D721Med (cell line): ENCODE data around the gene ZNF528.
A peak's percentile ranks its signal among the peaks of the same experiment; 100 is the strongest.

Source experiments
- DNase-seq: peaks from one replicate; pipeline ENCODE4 v3.0.0; 2011; ENCODE audit warnings: low spot score; ENCODE audit not compliant: insufficient read length
- FAIRE-seq: peaks from 2 replicates; lab custom pipeline; 2011; peaks lifted over from hg19 to GRCh38; lab: Jason Lieb, UNC
- TF ChIP-seq, protein P1 (sequence below): IDR thresholded peaks from 2 replicates; pipeline ENCODE4 v1.5.1; 2012; ENCODE audit warnings: mild to moderate bottlenecking, control low read depth; ENCODE audit not compliant: insufficient read depth; ENCODE audit errors: missing control alignments

The ZNF528 gene

DNA sequence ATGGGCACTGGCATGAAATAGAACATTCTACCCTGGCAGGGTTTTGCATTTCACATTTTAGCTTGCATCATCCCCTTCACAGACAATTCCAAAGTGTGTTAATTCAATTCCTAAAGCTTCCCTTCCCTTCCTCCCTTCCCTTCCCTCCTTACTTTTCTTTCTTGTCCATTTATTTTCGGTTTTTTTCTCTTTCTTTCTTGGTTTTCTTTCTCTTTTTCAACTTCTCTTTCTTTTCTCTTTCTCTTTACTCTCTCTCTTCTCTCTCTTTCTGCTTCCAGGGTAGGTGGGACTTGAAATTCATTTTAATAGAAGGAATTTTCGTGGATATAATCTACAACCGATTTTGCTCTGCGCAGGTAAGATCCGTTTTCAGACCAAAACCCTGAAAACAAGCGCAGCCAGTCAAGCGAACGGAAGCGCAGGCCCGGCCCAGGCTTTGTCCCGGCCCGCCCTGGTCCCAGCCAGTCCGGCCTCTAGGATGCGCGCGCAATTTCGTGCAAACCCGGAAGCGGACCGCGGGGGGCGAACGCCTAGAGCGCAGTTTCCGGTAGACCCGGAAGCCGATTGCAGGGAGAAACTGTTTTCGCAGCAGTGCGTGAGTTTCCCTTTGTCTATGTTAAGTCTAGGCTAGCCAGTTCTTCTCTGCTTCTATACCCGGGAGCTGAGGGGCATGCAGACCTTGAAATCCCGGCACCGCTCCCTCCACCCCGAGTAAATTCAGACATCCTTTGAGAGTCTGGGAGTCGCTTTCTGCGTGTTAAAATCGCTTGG lies at the start of gene ZNF528:
TSS of gene ZNF528 (plus strand) at position 540 of the 771 bp plus-strand sequence. CDS start 4,165 bp downstream, outside the sequence.
- FAIRE-seq (no peak), DNase-seq (peak; percentile 78)
- TF ChIP-seq, protein P1, sequence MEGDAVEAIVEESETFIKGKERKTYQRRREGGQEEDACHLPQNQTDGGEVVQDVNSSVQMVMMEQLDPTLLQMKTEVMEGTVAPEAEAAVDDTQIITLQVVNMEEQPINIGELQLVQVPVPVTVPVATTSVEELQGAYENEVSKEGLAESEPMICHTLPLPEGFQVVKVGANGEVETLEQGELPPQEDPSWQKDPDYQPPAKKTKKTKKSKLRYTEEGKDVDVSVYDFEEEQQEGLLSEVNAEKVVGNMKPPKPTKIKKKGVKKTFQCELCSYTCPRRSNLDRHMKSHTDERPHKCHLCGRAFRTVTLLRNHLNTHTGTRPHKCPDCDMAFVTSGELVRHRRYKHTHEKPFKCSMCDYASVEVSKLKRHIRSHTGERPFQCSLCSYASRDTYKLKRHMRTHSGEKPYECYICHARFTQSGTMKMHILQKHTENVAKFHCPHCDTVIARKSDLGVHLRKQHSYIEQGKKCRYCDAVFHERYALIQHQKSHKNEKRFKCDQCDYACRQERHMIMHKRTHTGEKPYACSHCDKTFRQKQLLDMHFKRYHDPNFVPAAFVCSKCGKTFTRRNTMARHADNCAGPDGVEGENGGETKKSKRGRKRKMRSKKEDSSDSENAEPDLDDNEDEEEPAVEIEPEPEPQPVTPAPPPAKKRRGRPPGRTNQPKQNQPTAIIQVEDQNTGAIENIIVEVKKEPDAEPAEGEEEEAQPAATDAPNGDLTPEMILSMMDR = no peak

- FAIRE-seq (no peak), DNase-seq (no peak)
- TF ChIP-seq, protein P1 = peak; percentile 25
Observed at GRCh38 chr19:52351512-52351911, 46.1 kb upstream of the ZNF528 start.

- TF ChIP-seq, protein P1 = no peak
- DNase-seq (no peak), FAIRE-seq (no peak)
Observed at GRCh38 chr19:52366414-52366824, 31.2 kb upstream of the ZNF528 start.

- FAIRE-seq (no peak), DNase-seq (peak; percentile 41)
- TF ChIP-seq, protein P1 = no peak
Observed at GRCh38 chr19:52369559-52370340, 27.9 kb upstream of the ZNF528 start, which contains the start of gene ZNF880. TSS of gene ZNF880 (plus strand) at chr19:52369923. CDS start at chr19:52369966, 43 bp downstream.

DNA sequence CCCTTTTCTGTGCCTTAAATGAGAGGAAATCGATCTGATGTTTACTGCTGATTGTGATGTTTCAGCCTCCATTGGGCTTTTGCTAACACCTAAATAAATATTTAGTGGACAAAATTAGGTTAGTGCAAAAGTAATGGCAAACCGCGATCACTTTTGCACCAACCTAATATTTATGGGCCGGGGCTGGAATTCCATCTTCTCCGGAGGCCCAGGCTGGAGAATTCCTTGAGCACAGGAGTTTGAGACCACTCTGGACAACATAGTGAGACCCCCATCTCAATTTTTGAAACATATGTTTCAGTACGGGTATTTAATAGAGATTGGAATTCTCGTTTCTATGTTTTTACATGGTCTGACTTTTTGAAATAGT lies 27.3 kb upstream of the ZNF528 start:
- FAIRE-seq (no peak), DNase-seq (no peak)
- TF ChIP-seq, protein P1 = no peak

- FAIRE-seq (no peak), DNase-seq (no peak)
- TF ChIP-seq, protein P1 = peak; percentile 23
Observed at GRCh38 chr19:52391135-52391534, 6.5 kb upstream of the ZNF528 start.
